ENCODE data around the gene CEP41. TPM values are rescaled to one million over a fixed set of nuclear protein-coding genes. Genes with fewer than 3 reads are reported as not detected.
A peak's percentile ranks its signal among the peaks of the same experiment; 100 is the strongest.

Gene CEP41
- total and polyA plus RNA-seq, 5 donors from 2014 or later = 4.1 to 22.0 (median 12.7) TPM

GRCh38 chr7:130394421-130395195 lies 46.2 kb downstream of the CEP41 start:
- H3K27ac Mint-ChIP-seq = peak overlapping the region; percentile 69 to 88 (median 79)
- Histone ChIP-seq H3K36me3 (ENCODE audit: control insufficient read depth, insufficient read depth, low read length) (no peaks in the 10 kb centered on the region), H3K9me3 (ENCODE audit: control insufficient read depth in 2 of 2, low read length in 2 of 2) (no peaks in the 10 kb centered on the region), H3K27ac (ENCODE audit: insufficient read depth, low read length, poor library complexity, severe bottlenecking) (no peak overlapping the region), H3K4me1 (ENCODE audit: control insufficient read depth, insufficient read depth, low read length, poor library complexity, severe bottlenecking) (peaks cover 12% of the 10 kb centered on the region), H3K27me3 (ENCODE audit: control insufficient read depth, insufficient read depth, low read length) (no peaks in the 10 kb centered on the region), H3K4me3 (ENCODE audit: low read depth, low read length) (peak overlapping the region; percentile 68)
- H3K27me3 Mint-ChIP-seq = no peaks in the 10 kb centered on the region
- peaks cover 9% of the 10 kb centered on the region for H3K36me3 Mint-ChIP-seq
- peak in 2 of 3 donors; percentile 39 to 89 for DNase-seq
- no peaks in the 10 kb centered on the region for H3K9me3 Mint-ChIP-seq
- peaks cover 4 to 19% (median 18%) of the 10 kb centered on the region in 4 donors for H3K4me1 Mint-ChIP-seq
- H3K4me3 Mint-ChIP-seq = peak overlapping the region in 3 of 4 donors; percentile 12 to 80 (median 60)
- ATAC-seq (ENCODE audit: low read depth in 2 of 2) = peak; percentile 94 to 96

DNA sequence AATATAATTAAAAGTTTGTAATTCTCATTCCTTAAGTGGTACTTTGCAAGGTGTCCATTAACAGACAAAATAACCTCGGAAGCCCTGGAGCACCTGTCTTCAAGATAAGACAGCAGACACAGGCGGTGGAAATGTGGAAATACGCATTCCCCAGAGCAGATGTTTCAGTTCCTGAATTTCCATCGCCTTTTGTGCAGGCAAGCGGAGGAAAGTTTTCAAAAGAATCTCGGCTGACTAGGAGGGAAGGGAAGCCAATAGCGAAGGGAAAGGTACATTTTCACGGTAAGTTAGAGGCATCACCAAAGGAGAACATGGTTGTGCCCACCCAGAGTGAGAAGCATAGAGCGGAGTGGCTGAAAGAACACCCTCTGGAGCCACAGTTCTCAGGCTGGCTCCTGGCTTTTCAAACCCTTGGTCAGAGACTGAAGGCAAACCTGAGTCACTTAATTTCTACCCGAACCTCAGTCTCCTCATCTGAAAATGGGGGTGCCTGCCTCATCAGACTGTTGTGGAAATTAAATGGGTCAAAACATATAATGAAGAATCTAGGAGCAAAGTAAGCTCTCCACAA lies 46.9 kb downstream of the CEP41 start:
- Histone ChIP-seq H3K27ac (ENCODE audit: insufficient read depth, low read length, poor library complexity, severe bottlenecking) (no peak overlapping the region), H3K4me3 (ENCODE audit: low read depth, low read length) (peak overlapping the region; percentile 68), H3K27me3 (ENCODE audit: control insufficient read depth, insufficient read depth, low read length) (no peaks in the 10 kb centered on the region), H3K4me1 (ENCODE audit: control insufficient read depth, insufficient read depth, low read length, poor library complexity, severe bottlenecking) (peaks cover 12% of the 10 kb centered on the region), H3K36me3 (ENCODE audit: control insufficient read depth, insufficient read depth, low read length) (no peaks in the 10 kb centered on the region), H3K9me3 (ENCODE audit: control insufficient read depth in 2 of 2, low read length in 2 of 2) (no peaks in the 10 kb centered on the region)
- ATAC-seq (ENCODE audit: low read depth in 2 of 2) (no peak), DNase-seq (no peak)
- H3K36me3 Mint-ChIP-seq = peaks cover 6% of the 10 kb centered on the region
- H3K4me3 Mint-ChIP-seq = peak overlapping the region; percentile 12 to 80 (median 40)
- peaks cover 4 to 19% (median 18%) of the 10 kb centered on the region in 4 donors for H3K4me1 Mint-ChIP-seq
- no peaks in the 10 kb centered on the region for H3K9me3 Mint-ChIP-seq
- peak overlapping the region; percentile 33 to 88 (median 69) for H3K27ac Mint-ChIP-seq
- no peaks in the 10 kb centered on the region for H3K27me3 Mint-ChIP-seq

GRCh38 chr7:130393101-130393561 lies 47.7 kb downstream of the CEP41 start:
- Mint-ChIP-seq H3K27me3 (no peaks in the 10 kb centered on the region), H3K4me3 (no peak overlapping the region), H3K9me3 (no peaks in the 10 kb centered on the region), H3K36me3 (no peaks in the 10 kb centered on the region), H3K27ac (peak overlapping the region in 1 of 3 donors; percentile 69), H3K4me1 (peaks cover 4 to 19% (median 18%) of the 10 kb centered on the region in 4 donors)
- ATAC-seq (ENCODE audit: low read depth in 2 of 2) = no peak
- Histone ChIP-seq H3K36me3 (ENCODE audit: control insufficient read depth, insufficient read depth, low read length) (no peaks in the 10 kb centered on the region), H3K9me3 (ENCODE audit: control insufficient read depth in 2 of 2, low read length in 2 of 2) (no peaks in the 10 kb centered on the region), H3K4me1 (ENCODE audit: control insufficient read depth, insufficient read depth, low read length, poor library complexity, severe bottlenecking) (peaks cover 12% of the 10 kb centered on the region), H3K27me3 (ENCODE audit: control insufficient read depth, insufficient read depth, low read length) (no peaks in the 10 kb centered on the region), H3K27ac (ENCODE audit: insufficient read depth, low read length, poor library complexity, severe bottlenecking) (no peak overlapping the region), H3K4me3 (ENCODE audit: low read depth, low read length) (no peak overlapping the region)
- no peak for DNase-seq

GRCh38 chr7:130390486-130390885 lies 50.3 kb downstream of the CEP41 start:
- no peaks in the 10 kb centered on the region for H3K36me3 Mint-ChIP-seq
- DNase-seq (no peak), ATAC-seq (ENCODE audit: low read depth in 2 of 2) (no peak)
- Histone ChIP-seq H3K4me3 (ENCODE audit: low read depth, low read length) (no peak overlapping the region), H3K27ac (ENCODE audit: insufficient read depth, low read length, poor library complexity, severe bottlenecking) (no peak overlapping the region), H3K9me3 (ENCODE audit: control insufficient read depth in 2 of 2, low read length in 2 of 2) (no peaks in the 10 kb centered on the region), H3K36me3 (ENCODE audit: control insufficient read depth, insufficient read depth, low read length) (no peaks in the 10 kb centered on the region), H3K27me3 (ENCODE audit: control insufficient read depth, insufficient read depth, low read length) (no peaks in the 10 kb centered on the region), H3K4me1 (ENCODE audit: control insufficient read depth, insufficient read depth, low read length, poor library complexity, severe bottlenecking) (peaks cover 12% of the 10 kb centered on the region)
- H3K9me3 Mint-ChIP-seq = no peaks in the 10 kb centered on the region
- no peak overlapping the region for H3K4me3 Mint-ChIP-seq
- no peak overlapping the region for H3K27ac Mint-ChIP-seq
- H3K4me1 Mint-ChIP-seq = peaks cover 4 to 19% (median 18%) of the 10 kb centered on the region in 4 donors
- H3K27me3 Mint-ChIP-seq = no peaks in the 10 kb centered on the region

- DNase-seq (no peak), ATAC-seq (ENCODE audit: low read depth in 2 of 2) (no peak)
- Mint-ChIP-seq H3K4me3 (no peak overlapping the region), H3K27ac (no peak overlapping the region), H3K27me3 (no peaks in the 10 kb centered on the region), H3K9me3 (no peaks in the 10 kb centered on the region), H3K36me3 (no peaks in the 10 kb centered on the region), H3K4me1 (peaks cover under 1 to 8% (median 3%) of the 10 kb centered on the region in 4 donors)
- no peak overlapping the region for H3K4me3 ChIP-seq (ENCODE audit: low read depth, low read length)
- H3K27ac ChIP-seq (ENCODE audit: insufficient read depth, low read length, poor library complexity, severe bottlenecking) = no peak overlapping the region
- H3K4me1 ChIP-seq (ENCODE audit: control insufficient read depth, insufficient read depth, low read length, poor library complexity, severe bottlenecking) = no peaks in the 10 kb centered on the region
- no peaks in the 10 kb centered on the region for H3K36me3 ChIP-seq (ENCODE audit: control insufficient read depth, insufficient read depth, low read length)
- no peaks in the 10 kb centered on the region for H3K27me3 ChIP-seq (ENCODE audit: control insufficient read depth, insufficient read depth, low read length)
- H3K9me3 ChIP-seq (ENCODE audit: control insufficient read depth in 2 of 2, low read length in 2 of 2) = no peaks in the 10 kb centered on the region
Measured at GRCh38 chr7:130388671-130389070, 52.1 kb downstream of the CEP41 start.

GRCh38 chr7:130387628-130388403 lies 53.0 kb downstream of the CEP41 start:
- H3K4me3 ChIP-seq (ENCODE audit: low read depth, low read length) = no peak overlapping the region
- H3K27me3 Mint-ChIP-seq = no peaks in the 10 kb centered on the region
- no peaks in the 10 kb centered on the region for H3K4me1 ChIP-seq (ENCODE audit: control insufficient read depth, insufficient read depth, low read length, poor library complexity, severe bottlenecking)
- no peak overlapping the region for H3K27ac ChIP-seq (ENCODE audit: insufficient read depth, low read length, poor library complexity, severe bottlenecking)
- no peaks in the 10 kb centered on the region for H3K27me3 ChIP-seq (ENCODE audit: control insufficient read depth, insufficient read depth, low read length)
- no peaks in the 10 kb centered on the region for H3K4me1 Mint-ChIP-seq
- H3K36me3 ChIP-seq (ENCODE audit: control insufficient read depth, insufficient read depth, low read length) = no peaks in the 10 kb centered on the region
- H3K36me3 Mint-ChIP-seq = no peaks in the 10 kb centered on the region
- no peak overlapping the region for H3K4me3 Mint-ChIP-seq
- DNase-seq (no peak), ATAC-seq (ENCODE audit: low read depth in 2 of 2) (no peak)
- H3K9me3 ChIP-seq (ENCODE audit: control insufficient read depth in 2 of 2, low read length in 2 of 2) = no peaks in the 10 kb centered on the region
- no peak overlapping the region for H3K27ac Mint-ChIP-seq
- H3K9me3 Mint-ChIP-seq = no peaks in the 10 kb centered on the region

- ATAC-seq (ENCODE audit: low read depth in 2 of 2) (no peak), DNase-seq (no peak)
- no peaks in the 10 kb centered on the region for H3K36me3 ChIP-seq (ENCODE audit: control insufficient read depth, insufficient read depth, low read length)
- Mint-ChIP-seq H3K27me3 (no peaks in the 10 kb centered on the region), H3K4me3 (no peak overlapping the region), H3K27ac (no peak overlapping the region), H3K4me1 (no peaks in the 10 kb centered on the region), H3K9me3 (no peaks in the 10 kb centered on the region), H3K36me3 (no peaks in the 10 kb centered on the region)
- H3K27me3 ChIP-seq (ENCODE audit: control insufficient read depth, insufficient read depth, low read length) = no peaks in the 10 kb centered on the region
- H3K9me3 ChIP-seq (ENCODE audit: control insufficient read depth in 2 of 2, low read length in 2 of 2) = no peaks in the 10 kb centered on the region
- H3K4me1 ChIP-seq (ENCODE audit: control insufficient read depth, insufficient read depth, low read length, poor library complexity, severe bottlenecking) = no peaks in the 10 kb centered on the region
- H3K27ac ChIP-seq (ENCODE audit: insufficient read depth, low read length, poor library complexity, severe bottlenecking) = no peak overlapping the region
- no peak overlapping the region for H3K4me3 ChIP-seq (ENCODE audit: low read depth, low read length)
Measured at GRCh38 chr7:130387306-130387627, 53.5 kb downstream of the CEP41 start.
